Activated T-cell treated with anti-CD3 and anti-CD28 coated beads, Interleukin-2, amount 50 U/mL, for 1 hour (primary cell): ENCODE results near the gene NOBOX.
"Not testable (repeated sequence)": the region's sequence is repeated elsewhere in the genome, so short reads cannot be mapped to it uniquely, and the experiment has no call there.

ENCODE experiments used
- DNase-seq: peaks from one replicate; pipeline ENCODE4 v3.0.0-alpha.2; 2020

NOBOX gene

DNA sequence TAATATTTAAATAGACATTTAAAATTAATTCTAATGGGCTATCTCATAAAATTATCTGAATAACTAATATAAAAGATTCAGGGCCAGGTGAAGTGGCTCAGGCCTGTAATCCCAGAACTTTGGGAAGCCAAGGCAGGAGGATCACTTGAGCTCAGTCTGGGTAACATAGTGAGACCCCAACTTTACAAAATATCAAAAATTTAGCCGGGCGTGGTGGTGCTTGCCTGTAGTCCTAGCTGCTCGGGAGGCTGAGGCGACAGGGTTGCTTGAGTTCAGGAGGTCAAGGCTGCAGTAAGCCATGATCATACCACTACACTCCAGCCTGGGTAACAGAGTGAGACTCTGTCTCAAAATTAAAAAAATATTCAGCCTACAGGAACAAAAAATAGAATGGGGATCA, 12.5 kb downstream of the NOBOX start:
- DNase-seq: no peak

DNA sequence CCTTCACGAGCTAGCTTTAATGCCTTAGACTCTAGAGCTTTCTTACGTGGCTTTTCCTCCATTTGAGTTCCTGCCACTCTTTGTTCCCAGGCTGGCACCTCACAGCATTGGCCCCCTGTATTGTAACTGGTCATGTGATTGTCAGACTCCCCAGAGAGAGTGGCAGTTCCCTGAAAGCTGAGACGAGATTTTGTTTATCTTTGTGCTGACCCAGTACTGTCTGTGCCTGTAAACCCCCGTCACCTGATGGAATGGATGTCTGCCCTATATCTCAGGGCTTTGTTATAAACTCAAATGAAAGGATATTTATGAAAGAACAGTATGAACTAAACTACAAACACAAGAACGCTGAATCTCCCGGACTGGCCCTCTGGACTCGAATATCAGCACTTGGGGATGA, 13.0 kb downstream of the NOBOX start:
- DNase-seq: no peak

DNA sequence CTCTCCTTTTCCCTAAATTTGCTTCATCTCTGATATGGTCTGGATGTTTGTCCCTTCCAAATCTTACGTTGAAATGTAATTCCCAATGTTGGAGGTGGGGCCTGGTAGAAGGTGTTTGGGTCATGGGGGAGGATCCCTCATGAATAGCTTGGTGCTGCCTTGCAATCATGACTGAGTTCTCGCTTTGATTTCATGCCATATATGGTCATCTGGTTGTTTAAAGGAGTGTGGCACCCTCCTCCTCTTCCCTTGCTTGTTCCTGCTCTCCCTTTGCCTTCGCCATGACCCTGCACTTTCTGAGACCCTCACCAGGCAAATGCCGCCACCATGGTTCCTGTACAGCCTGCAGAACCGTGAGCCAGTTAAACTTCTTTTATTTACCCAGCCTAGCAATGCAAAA, 14.5 kb downstream of the NOBOX start:
- DNase-seq: no peak

GRCh38 chr7:144386741-144387140, 16.8 kb downstream of the NOBOX start:
- no peak for DNase-seq

DNA sequence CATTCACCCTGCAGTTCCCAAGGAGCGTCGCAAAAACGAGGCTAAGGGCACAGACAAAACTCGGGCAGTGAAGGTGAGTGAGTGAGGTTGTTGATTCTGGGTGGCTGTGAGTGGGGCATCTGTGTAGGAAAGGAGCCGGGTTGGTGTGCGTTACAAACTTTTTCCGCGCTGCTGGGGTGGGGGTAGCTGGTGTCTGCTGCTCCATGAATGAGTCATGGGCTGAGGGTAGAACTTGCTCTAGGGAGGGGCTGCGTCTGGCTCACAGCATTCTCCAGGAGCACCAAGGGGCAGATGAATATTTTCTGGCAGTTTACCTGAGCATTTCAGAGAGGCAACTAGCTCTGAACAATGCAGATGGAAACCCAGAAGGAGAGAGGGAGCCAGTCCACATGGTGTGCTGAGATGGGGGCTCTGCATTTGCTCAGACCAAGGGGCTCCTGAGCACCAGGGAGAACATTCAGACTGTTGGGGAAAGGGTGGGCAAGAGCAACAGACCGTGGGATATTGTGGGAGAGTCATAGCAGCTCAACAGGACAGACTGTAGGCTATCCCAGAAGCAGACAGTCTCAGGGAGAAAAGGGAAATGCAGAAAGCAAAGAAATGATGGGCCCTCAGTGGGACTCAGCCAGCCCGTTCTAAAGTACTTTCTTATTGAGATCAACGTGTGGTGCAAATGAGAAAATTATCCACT, 18.8 kb downstream of the NOBOX start:
- DNase-seq: no peak

GRCh38 chr7:144384071-144384470, 19.4 kb downstream of the NOBOX start:
- no peak for DNase-seq

GRCh38 chr7:144379776-144380384, 23.6 kb downstream of the NOBOX start:
- DNase-seq: no peak

GRCh38 chr7:144378651-144379050, 24.8 kb downstream of the NOBOX start:
- no peak for DNase-seq

DNA sequence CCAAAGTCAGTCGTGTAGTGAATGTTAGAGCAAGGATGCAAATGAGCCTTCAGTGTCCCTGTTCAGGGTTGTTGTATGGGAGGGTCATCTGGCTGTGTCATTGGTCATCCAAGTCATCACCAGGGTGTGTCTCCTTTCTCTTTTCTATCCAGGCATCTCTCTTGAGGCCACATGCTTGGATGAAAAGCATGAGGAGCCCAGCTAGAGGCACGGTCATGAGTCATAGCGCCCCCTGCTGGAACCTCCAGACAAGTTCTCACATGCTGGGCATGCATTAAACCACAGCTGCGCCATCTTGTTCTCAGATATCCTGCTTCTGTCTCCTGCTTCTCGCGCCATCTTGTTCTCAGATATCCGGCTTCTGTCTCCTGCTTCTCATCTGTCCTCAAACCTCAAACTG, 34.3 kb downstream of the NOBOX start:
- not testable (repeated sequence) for DNase-seq

- not testable (repeated sequence) for DNase-seq
These were observed 36.2 kb downstream of the NOBOX start for GRCh38 chr7:144367250-144367649.

DNA sequence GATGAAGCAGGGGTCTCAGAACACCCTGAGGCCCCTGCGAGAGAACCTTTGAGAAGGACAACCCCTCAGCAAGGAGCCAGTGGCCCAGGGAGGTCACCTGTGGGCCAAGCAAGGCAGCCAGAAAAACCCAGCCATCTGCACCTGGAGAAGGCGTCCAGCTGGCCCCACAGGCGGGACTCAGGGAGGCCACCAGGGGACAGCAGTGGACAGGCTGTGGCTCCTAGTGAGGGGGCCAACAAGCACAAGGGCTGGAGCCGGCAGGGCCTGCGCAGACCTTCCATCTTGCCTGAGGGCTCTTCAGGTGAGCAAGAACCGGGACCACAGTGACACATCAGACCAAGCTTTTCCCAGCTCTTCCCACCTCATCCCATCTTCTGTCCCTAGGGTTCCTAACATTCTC, 38.0 kb downstream of the NOBOX start:
- not testable (repeated sequence) for DNase-seq

- DNase-seq: not testable (repeated sequence)
These were observed 41.4 kb downstream of the NOBOX start for GRCh38 chr7:144362061-144362460.

GRCh38 chr7:144356860-144357259, 46.6 kb downstream of the NOBOX start:
- DNase-seq: not testable (repeated sequence)

DNA sequence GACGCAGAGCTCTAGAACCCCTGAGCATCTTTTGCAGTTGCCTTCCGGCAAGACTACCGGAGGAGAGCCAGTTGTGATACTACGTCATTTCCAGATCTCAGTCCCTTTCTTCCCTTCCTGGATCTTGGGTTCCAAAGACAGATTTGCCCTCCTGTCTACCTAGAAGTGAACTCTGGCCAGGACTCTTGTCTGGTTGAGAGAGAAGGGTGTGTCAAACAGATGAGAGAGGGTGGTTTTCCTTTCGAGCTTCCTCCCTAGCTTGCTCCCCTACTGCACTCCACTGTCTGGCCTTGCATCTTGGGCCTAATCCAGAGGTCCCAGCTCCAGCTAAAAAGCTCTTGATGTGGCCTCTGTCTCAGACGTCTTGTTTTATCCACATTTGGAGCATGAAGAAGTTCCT, 47.3 kb downstream of the NOBOX start:
- not testable (repeated sequence) for DNase-seq

GRCh38 chr7:144355176-144355822, 48.2 kb downstream of the NOBOX start, which contains the start of gene ARHGEF5:
TSS of gene ARHGEF5 (plus strand) at chr7:144355402. CDS start at chr7:144362670, 7,268 bp downstream.
- DNase-seq: not testable (repeated sequence)

DNA sequence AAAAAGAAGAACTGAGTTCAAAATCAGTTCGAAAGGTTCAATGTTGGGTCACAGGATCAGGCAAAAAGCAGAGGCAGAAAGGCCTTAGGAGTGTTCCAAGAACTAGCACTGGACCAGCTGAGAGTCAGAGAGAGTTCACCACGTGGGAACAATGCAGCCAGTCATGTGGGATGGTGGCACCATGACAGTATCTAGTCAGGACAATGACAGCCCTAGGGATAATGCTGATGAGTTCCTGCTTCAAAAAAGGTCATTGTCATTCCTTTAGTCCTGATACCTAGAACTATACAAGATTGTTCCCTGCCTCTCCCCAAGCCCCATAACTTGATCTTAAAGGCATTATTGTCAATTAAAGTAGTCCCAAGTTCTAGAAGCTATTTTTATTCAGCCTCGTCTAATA, 51.8 kb downstream of the NOBOX start:
- not testable (repeated sequence) for DNase-seq

DNA sequence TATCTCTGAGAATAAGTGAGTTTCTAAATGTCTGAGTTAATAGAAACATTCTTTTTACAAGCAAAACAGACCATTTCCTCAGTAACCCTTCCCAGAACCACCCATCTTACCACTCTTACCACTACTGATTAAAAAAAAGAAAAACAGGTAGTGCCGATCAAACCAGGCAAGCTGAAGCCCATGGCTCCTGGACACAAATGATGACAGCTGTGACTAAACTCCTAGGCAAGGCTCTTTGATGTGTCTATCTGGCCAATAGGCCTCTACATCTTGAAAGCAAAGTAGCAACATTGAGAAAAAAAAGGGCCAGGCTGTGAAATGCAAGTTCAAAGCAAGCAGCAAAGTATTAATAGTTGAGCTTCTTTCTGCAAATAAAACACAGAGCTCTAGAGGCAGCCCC, 54.9 kb downstream of the NOBOX start:
- DNase-seq: not testable (repeated sequence)
